GM12878 (cell line): ENCODE data around the gene SMIM7. TPM values are rescaled to one million over a fixed set of nuclear protein-coding genes. Genes with fewer than 3 reads are reported as not detected.

Experiments
- REST ChIP-seq: IDR thresholded peaks from 2 replicates; pipeline ENCODE4 v1.6.1; 2012; ENCODE audit warnings: mild to moderate bottlenecking, low read depth, low read length
- TCF7 ChIP-seq: IDR thresholded peaks from 2 replicates; pipeline ENCODE4 v1.6.1; 2014; ENCODE audit warnings: antibody characterized with exemption, borderline replicate concordance
- YBX1 ChIP-seq: fragments of 450-650 bp; IDR thresholded peaks from 2 replicates; pipeline ENCODE4 v1.6.1; 2016; ENCODE audit warnings: antibody characterized with exemption
- ZNF687 ChIP-seq: fragments of 450-650 bp; IDR thresholded peaks from 2 replicates; pipeline ENCODE4 v1.6.1; 2017; ENCODE audit warnings: mild to moderate bottlenecking, moderate library complexity
- polyA plus RNA-seq, 11 experiments: library from polyadenylated mRNA; depleted of rRNA in 4 of 11; unstranded in 6 of 11; stranded (reverse) in 5 of 11; fragments of >200 nt; fragmentation: Nextera tagmentation in 4 of 11; fragmentation: Illumina TruSeq in 1 of 11; extraction: Ambion mirVana in 4 of 11; extraction: Trizol in 1 of 11; gene quantifications; 1 replicate in 1 of 11; 2 replicates in 10 of 11; pipeline versions ENCODE4 v1.2.1 to v1.2.3, GENCODE V29; 2011 to 2016; ENCODE audit warnings: inconsistent platforms in 2 of 11, missing spikeins in 2 of 11, low read depth in 1 of 11
- total RNA-seq, 4 experiments: library from RNA; depleted of rRNA in 3 of 4; stranded (reverse); fragments of >200 nt in 3 of 4; fragmentation: Illumina TruSeq in 1 of 4; extraction: Trizol in 1 of 4; gene quantifications; 2 replicates each; pipeline versions ENCODE4 v1.2.1 to v1.2.3, GENCODE V29; 2013 to 2021
- TF ChIP-seq, protein P1 (sequence below): IDR thresholded peaks from 2 replicates; pipeline ENCODE4 v1.6.1; 2011; ENCODE audit warnings: low read depth, low read length, improper control_type of control experiment, borderline replicate concordance

Gene SMIM7
- total and polyA plus RNA-seq, 10 of the 15 experiments (the other 5 are each of a cell fraction or from before 2014, with no cell fraction given), result 45.7 to 170 (median 70.8) TPM

- no peak for TF ChIP-seq YBX1
- no peak for TF ChIP-seq ZNF687
- TF ChIP-seq TCF7, result no peak
- TF ChIP-seq REST, result no peak
- TF ChIP-seq, protein P1, sequence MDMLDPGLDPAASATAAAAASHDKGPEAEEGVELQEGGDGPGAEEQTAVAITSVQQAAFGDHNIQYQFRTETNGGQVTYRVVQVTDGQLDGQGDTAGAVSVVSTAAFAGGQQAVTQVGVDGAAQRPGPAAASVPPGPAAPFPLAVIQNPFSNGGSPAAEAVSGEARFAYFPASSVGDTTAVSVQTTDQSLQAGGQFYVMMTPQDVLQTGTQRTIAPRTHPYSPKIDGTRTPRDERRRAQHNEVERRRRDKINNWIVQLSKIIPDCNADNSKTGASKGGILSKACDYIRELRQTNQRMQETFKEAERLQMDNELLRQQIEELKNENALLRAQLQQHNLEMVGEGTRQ, result no peak
Measured at GRCh38 chr19:16598848-16599247, 61.1 kb downstream of the SMIM7 start (continued).
